HG02571 (cell line): ENCODE results near the gene KRT8.
"Not testable (repeated sequence)": the region's sequence is repeated elsewhere in the genome, so short reads cannot be mapped to it uniquely, and the experiment has no call there.

Experiments used
- ATAC-seq: cut with Tn5 transposase; IDR thresholded peaks from one replicate; pipeline ENCODE4 v1.9.1; 2021; ENCODE audit warnings: mild to moderate bottlenecking, moderate library complexity; ENCODE audit not compliant: unreplicated experiment

Gene KRT8

GRCh38 chr12:52903285-52903854 lies 1.5 kb downstream of the KRT8 start:
- ATAC-seq = no peak

- no peak for ATAC-seq
These were observed 2.9 kb downstream of the KRT8 start for GRCh38 chr12:52901715-52902541.

- ATAC-seq = no peak
These were observed 3.8 kb downstream of the KRT8 start for GRCh38 chr12:52900896-52901714.

GRCh38 chr12:52900166-52900895 lies 4.5 kb downstream of the KRT8 start:
- ATAC-seq = no peak

GRCh38 chr12:52899338-52900035 lies 5.4 kb downstream of the KRT8 start:
- no peak for ATAC-seq

- ATAC-seq = no peak
These were observed 8.4 kb downstream of the KRT8 start for GRCh38 chr12:52896190-52897100.

GRCh38 chr12:52895726-52896189 lies 9.1 kb downstream of the KRT8 start:
- ATAC-seq = no peak

- no peak for ATAC-seq
These were observed 11.9 kb downstream of the KRT8 start for GRCh38 chr12:52892974-52893373.

GRCh38 chr12:52892207-52892852 lies 12.5 kb downstream of the KRT8 start:
- ATAC-seq = no peak

GRCh38 chr12:52891044-52891443 lies 13.8 kb downstream of the KRT8 start:
- no peak for ATAC-seq

- no peak for ATAC-seq
These were observed 14.5 kb downstream of the KRT8 start for GRCh38 chr12:52890417-52890816.

- no peak for ATAC-seq
These were observed 20.2 kb downstream of the KRT8 start for GRCh38 chr12:52884526-52885293.

GRCh38 chr12:52880499-52880898 lies 24.4 kb downstream of the KRT8 start:
- not testable (repeated sequence) for ATAC-seq

GRCh38 chr12:52879394-52880351 lies 25.2 kb downstream of the KRT8 start:
- no peak for ATAC-seq

- ATAC-seq = no peak
These were observed 26.1 kb downstream of the KRT8 start for GRCh38 chr12:52878507-52879393.

GRCh38 chr12:52877242-52877641 lies 27.6 kb downstream of the KRT8 start:
- ATAC-seq = no peak
